Caco-2 (cell line): ENCODE results near the gene WDR44. TPM values are rescaled to one million over a fixed set of nuclear protein-coding genes. Genes with fewer than 3 reads are reported as not detected.
"Not testable (repeated sequence)": the region's sequence is repeated elsewhere in the genome, so short reads cannot be mapped to it uniquely, and the experiment has no call there.

Experiments
- BruUV-seq: library from RNA; stranded (reverse); fragments of 400-500 nt; replicated peaks from 2 replicates; lab custom pipeline; 2021; lab: Mats Ljungman, UMichigan
- CTCF ChIA-PET: fragments of 300-600 bp; sonication (Branson Sonifier 250); formaldehyde crosslinking; loops from one replicate; lab custom pipeline; 2022; ENCODE audit warnings: antibody characterized with exemption; lab: Charles Lee
- POLR2A ChIA-PET: fragments of 300-600 bp; sonication (Branson Sonifier 250); formaldehyde crosslinking; loops from one replicate; lab custom pipeline; 2022; ENCODE audit warnings: antibody characterized with exemption; lab: Charles Lee
- DNase-seq, 2 experiments: peaks; one replicate each; pipeline versions ENCODE4 v3.0.0 to v3.0.0-alpha.2; 2020 to 2022
- H3K27me3 ChIP-seq: replicated peaks from 2 replicates; pipeline ENCODE4 v1.6.0; 2011; ENCODE audit warnings: low read length; ENCODE audit not compliant: control insufficient read depth, insufficient read depth
- H3K36me3 ChIP-seq: 2 replicates; pipeline ENCODE4 v1.5.1; 2011; ENCODE audit warnings: low read length; ENCODE audit not compliant: control insufficient read depth, insufficient read depth
- H3K4me1 ChIP-seq: fragments of 250-450 bp; sonication (Bioruptor Pico); 2 replicates; pipeline ENCODE4 v1.5.1; 2020; ENCODE audit warnings: mild to moderate bottlenecking
- H3K4me3 ChIP-seq: 2 replicates; pipeline ENCODE4 v1.5.1; 2011; ENCODE audit warnings: low read depth, mild to moderate bottlenecking, control low read depth, low read length
- H3K9me3 ChIP-seq: fragments of 250-450 bp; sonication (Bioruptor Pico); 2 replicates; pipeline ENCODE4 v1.5.1; 2020; ENCODE audit warnings: mild to moderate bottlenecking, moderate library complexity
- H3K27ac Mint-ChIP-seq: one replicate; pipeline ENCODE4 v1.8.0; 2022; ENCODE audit warnings: mixed read lengths; ENCODE audit not compliant: unreplicated experiment
- H3K27me3 Mint-ChIP-seq: one replicate; pipeline ENCODE4 v1.8.0; 2022; ENCODE audit warnings: mixed read lengths; ENCODE audit not compliant: insufficient read depth, unreplicated experiment
- H3K36me3 Mint-ChIP-seq: one replicate; pipeline ENCODE4 v1.8.0; 2022; ENCODE audit warnings: mild to moderate bottlenecking, mixed read lengths; ENCODE audit not compliant: insufficient read depth, unreplicated experiment
- H3K4me1 Mint-ChIP-seq: one replicate; pipeline ENCODE4 v1.8.0; 2022; ENCODE audit warnings: low read depth, mixed read lengths; ENCODE audit not compliant: unreplicated experiment
- H3K4me3 Mint-ChIP-seq: one replicate; pipeline ENCODE4 v1.8.0; 2022; ENCODE audit warnings: mild to moderate bottlenecking, moderate library complexity, mixed read lengths; ENCODE audit not compliant: unreplicated experiment
- H3K9me3 Mint-ChIP-seq: one replicate; pipeline ENCODE4 v1.8.0; 2022; ENCODE audit warnings: mixed read lengths; ENCODE audit not compliant: unreplicated experiment
- intact Hi-C: fragments of 100-400 bp; cut with micrococcal nuclease; formaldehyde crosslinking; loops from one replicate; pipeline ENCODE4 v1.10.0; 2022; ENCODE audit not compliant: unreplicated experiment
- total RNA-seq: library from RNA; stranded (reverse); gene quantifications from 2 replicates; pipeline ENCODE4 v1.2.3, GENCODE V29; 2022
- TF ChIP-seq, protein P1 (sequence below), 2 experiments: fragments of 200-600 bp in 1 of 2; IDR thresholded peaks; 1 replicate in 1 of 2; 2 replicates in 1 of 2; pipeline versions ENCODE4 v1.5.1 to v1.8.0; 2011 to 2022; ENCODE audit warnings: antibody characterized with exemption in 1 of 2, control low read depth in 1 of 2, inconsistent platforms in 1 of 2, low read depth in 1 of 2, low read length in 1 of 2, mild to moderate bottlenecking in 1 of 2, moderate library complexity in 1 of 2; ENCODE audit not compliant: insufficient read depth in 1 of 2, severe bottlenecking in 1 of 2, unreplicated experiment in 1 of 2

The WDR44 gene
- total RNA-seq, 1 experiment from 2014 or later: 9.9 TPM

DNA sequence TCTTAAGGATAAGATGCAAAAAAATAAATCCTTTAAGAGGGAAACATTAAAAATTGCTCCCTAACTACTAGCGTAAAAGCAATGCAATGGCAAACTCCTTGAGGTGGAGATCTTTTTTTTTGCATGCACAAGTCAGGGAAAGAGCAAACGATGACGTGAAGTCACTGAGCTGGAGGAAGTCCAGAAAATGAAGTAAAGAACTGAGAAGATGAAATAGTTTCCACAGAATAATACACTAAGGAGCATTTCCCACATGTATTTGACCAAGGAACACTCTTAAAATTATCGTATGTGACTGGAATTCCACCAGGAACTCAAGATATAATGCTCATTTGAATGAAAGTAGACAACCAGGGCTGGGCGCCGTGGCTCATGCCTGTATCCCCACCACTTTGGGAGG lies 128.7 kb downstream of the WDR44 start:
- no peak overlapping the region for H3K27ac Mint-ChIP-seq

DNA sequence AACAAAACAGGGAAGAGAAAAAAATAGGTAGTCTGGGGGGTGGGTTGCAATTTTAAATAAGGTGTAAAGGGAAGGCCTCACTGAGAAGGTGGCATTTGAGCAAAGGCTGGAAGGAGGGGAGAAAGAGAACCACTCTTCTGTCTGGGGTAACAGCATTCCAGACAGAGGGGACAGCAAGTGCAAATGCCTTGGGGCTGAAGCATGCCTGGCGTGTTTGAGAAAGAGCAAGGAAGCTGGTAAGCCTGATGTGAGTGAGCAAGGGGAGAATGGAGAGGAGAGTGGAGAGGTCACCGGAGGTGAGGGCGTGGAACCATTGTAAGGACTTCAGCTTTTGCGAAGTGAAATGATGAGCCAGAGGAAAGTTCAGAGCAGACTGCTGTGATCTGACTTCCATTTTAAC lies 130.0 kb downstream of the WDR44 start:
- Histone ChIP-seq H3K27me3 (no peaks in the 10 kb centered on the region), H3K4me1 (no peaks in the 10 kb centered on the region), H3K9me3 (no peaks in the 10 kb centered on the region), H3K4me3 (no peak overlapping the region), H3K36me3 (no peaks in the 10 kb centered on the region)
- no peak overlapping the region for H3K27ac Mint-ChIP-seq
- CTCF ChIA-PET: no interaction called here
- intact Hi-C loops: no loop called here
- no peak for DNase-seq
- TF ChIP-seq, protein P1, sequence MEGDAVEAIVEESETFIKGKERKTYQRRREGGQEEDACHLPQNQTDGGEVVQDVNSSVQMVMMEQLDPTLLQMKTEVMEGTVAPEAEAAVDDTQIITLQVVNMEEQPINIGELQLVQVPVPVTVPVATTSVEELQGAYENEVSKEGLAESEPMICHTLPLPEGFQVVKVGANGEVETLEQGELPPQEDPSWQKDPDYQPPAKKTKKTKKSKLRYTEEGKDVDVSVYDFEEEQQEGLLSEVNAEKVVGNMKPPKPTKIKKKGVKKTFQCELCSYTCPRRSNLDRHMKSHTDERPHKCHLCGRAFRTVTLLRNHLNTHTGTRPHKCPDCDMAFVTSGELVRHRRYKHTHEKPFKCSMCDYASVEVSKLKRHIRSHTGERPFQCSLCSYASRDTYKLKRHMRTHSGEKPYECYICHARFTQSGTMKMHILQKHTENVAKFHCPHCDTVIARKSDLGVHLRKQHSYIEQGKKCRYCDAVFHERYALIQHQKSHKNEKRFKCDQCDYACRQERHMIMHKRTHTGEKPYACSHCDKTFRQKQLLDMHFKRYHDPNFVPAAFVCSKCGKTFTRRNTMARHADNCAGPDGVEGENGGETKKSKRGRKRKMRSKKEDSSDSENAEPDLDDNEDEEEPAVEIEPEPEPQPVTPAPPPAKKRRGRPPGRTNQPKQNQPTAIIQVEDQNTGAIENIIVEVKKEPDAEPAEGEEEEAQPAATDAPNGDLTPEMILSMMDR (IDR thresholded peaks at IDR 0.05; ENCODE audit: insufficient read depth in 1 of 2, low read depth in 1 of 2, low read length in 1 of 2, severe bottlenecking in 1 of 2, unreplicated experiment in 1 of 2): no peak
- H3K36me3 Mint-ChIP-seq: no peaks in the 10 kb centered on the region
- H3K27me3 Mint-ChIP-seq: no peaks in the 10 kb centered on the region
- H3K4me3 Mint-ChIP-seq: no peak overlapping the region
- H3K9me3 Mint-ChIP-seq: no peaks in the 10 kb centered on the region
- POLR2A ChIA-PET: no interaction called here
- peaks cover 10% of the 10 kb centered on the region for H3K4me1 Mint-ChIP-seq
- no TSS peak for BruUV-seq

More for the DNA sequence above, 128.7 kb downstream of the WDR44 start:
- Mint-ChIP-seq H3K9me3 (no peaks in the 10 kb centered on the region), H3K36me3 (no peaks in the 10 kb centered on the region), H3K4me3 (no peak overlapping the region), H3K27me3 (no peaks in the 10 kb centered on the region), H3K4me1 (peaks cover 10% of the 10 kb centered on the region)
- POLR2A ChIA-PET: interaction anchor here (0.7 kb wide), 1 partner anchor 330 kb away, joined by 3 read pairs; no protein-coding TSS in a partner anchor
- Histone ChIP-seq H3K9me3 (no peaks in the 10 kb centered on the region), H3K36me3 (no peaks in the 10 kb centered on the region), H3K27me3 (no peaks in the 10 kb centered on the region), H3K4me1 (no peaks in the 10 kb centered on the region), H3K4me3 (no peak overlapping the region)
- no TSS peak for BruUV-seq
- CTCF ChIA-PET: no interaction called here
- intact Hi-C loops: no loop called here
- TF ChIP-seq, protein P1 (IDR thresholded peaks at IDR 0.05; ENCODE audit: insufficient read depth in 1 of 2, low read depth in 1 of 2, low read length in 1 of 2, severe bottlenecking in 1 of 2, unreplicated experiment in 1 of 2): no peak
- no peak for DNase-seq

DNA sequence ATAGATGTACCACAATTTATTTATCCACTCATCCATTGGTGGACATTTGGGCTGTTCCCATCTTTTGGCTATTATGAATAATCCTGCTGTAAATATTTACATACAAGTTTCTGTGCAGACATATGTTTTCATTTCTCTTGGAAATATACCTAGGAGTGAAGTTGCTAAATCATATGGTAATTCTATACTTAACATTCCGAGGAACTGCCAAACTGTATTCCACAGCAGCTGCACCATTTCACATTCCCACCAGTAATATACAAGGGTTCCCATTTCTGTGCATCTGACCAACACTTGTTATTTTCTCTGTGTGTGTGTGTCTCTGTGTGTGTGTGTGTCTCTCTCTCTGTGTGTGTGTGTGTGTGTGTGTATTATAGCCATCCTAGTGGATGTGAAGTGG lies 134.3 kb downstream of the WDR44 start:
- no peaks in the 10 kb centered on the region for H3K36me3 ChIP-seq
- Mint-ChIP-seq H3K27ac (no peak overlapping the region), H3K27me3 (no peaks in the 10 kb centered on the region), H3K4me1 (peaks cover 10% of the 10 kb centered on the region), H3K4me3 (no peak overlapping the region), H3K9me3 (no peaks in the 10 kb centered on the region), H3K36me3 (no peaks in the 10 kb centered on the region)
- intact Hi-C loops: no loop called here
- H3K9me3 ChIP-seq: no peaks in the 10 kb centered on the region
- no peaks in the 10 kb centered on the region for H3K27me3 ChIP-seq
- no peaks in the 10 kb centered on the region for H3K4me1 ChIP-seq
- no peak for DNase-seq
- TF ChIP-seq, protein P1 (IDR thresholded peaks at IDR 0.05; ENCODE audit: insufficient read depth in 1 of 2, low read depth in 1 of 2, low read length in 1 of 2, severe bottlenecking in 1 of 2, unreplicated experiment in 1 of 2): no peak
- H3K4me3 ChIP-seq: no peak overlapping the region
- CTCF ChIA-PET: interaction anchor here (0.8 kb wide), 1 partner anchor 9 kb away, joined by 3 read pairs; no protein-coding TSS in a partner anchor
- POLR2A ChIA-PET: no interaction called here
- no TSS peak for BruUV-seq

DNA sequence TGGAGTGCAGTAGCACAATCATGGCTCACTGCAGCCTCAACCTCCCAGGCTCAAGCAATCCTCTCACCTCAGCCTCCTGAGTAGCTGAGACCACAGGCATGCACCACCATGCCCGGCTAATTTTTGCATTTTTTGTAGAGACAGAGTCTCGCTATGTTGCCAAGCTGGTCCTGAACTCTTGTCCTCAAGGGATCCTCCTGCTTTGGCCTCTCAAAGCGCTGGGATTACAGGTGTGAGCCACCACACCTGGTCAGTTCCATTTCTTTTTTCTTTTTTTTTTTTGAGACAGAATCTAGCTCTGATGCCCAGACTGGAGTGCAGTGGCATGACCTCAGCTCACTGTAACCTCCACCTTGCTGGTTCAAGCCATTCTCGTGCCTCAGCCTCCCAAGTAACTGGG lies 136.5 kb downstream of the WDR44 start:
- H3K9me3 Mint-ChIP-seq, H3K27me3 ChIP-seq, DNase-seq, POLR2A ChIA-PET, H3K4me3 ChIP-seq, intact Hi-C loops, CTCF ChIA-PET, BruUV-seq, H3K4me3 Mint-ChIP-seq, H3K4me1 Mint-ChIP-seq, H3K36me3 ChIP-seq, H3K9me3 ChIP-seq, H3K27me3 Mint-ChIP-seq, H3K27ac Mint-ChIP-seq, H3K36me3 Mint-ChIP-seq, H3K4me1 ChIP-seq: not testable (repeated sequence)
